ENCODE measurements around the gene LGALS7.
A peak's percentile ranks its signal among the peaks of the same experiment; 100 is the strongest.
"Not testable (repeated sequence)": the region's sequence is repeated elsewhere in the genome, so short reads cannot be mapped to it uniquely, and the experiment has no call there.

The LGALS7 gene

GRCh38 chr19:38790507-38791403 is 17.4 kb upstream of the LGALS7 start:
- CTCF ChIA-PET, result not testable (repeated sequence)

GRCh38 chr19:38788478-38789243 is 15.3 kb upstream of the LGALS7 start, which contains the start of gene LGALS7B:
TSS of gene LGALS7B (plus strand) at chr19:38789200. CDS start at chr19:38789227, 27 bp downstream.
- H3K27ac Mint-ChIP-seq, result peak within 1 kb of the TSS; percentile 20
- H3K9me3 Mint-ChIP-seq, result no peaks in the 10 kb centered on the region
- no peaks in the 10 kb centered on the region for H3K36me3 Mint-ChIP-seq
- H3K27me3 Mint-ChIP-seq, result peaks cover 21% of the 10 kb centered on the region
- peaks cover 5% of the 10 kb centered on the region for H3K4me1 Mint-ChIP-seq
- H3K4me3 Mint-ChIP-seq, result no peak within 1 kb of the TSS
- CTCF ChIA-PET, result interaction anchor here (1.1 kb wide), 1 partner anchor 19 kb away, joined by 4 read pairs; no protein-coding TSS in a partner anchor
- DNase-seq, result no peak

More at GRCh38 chr19:38790507-38791403, 17.4 kb upstream of the LGALS7 start:
- H3K36me3 Mint-ChIP-seq, H3K4me3 Mint-ChIP-seq, DNase-seq, H3K9me3 Mint-ChIP-seq, H3K27ac Mint-ChIP-seq, H3K4me1 Mint-ChIP-seq: not testable (repeated sequence)
- peaks cover 33% of the 10 kb centered on the region for H3K27me3 Mint-ChIP-seq

GRCh38 chr19:38786572-38787265 is 13.4 kb upstream of the LGALS7 start:
- CTCF ChIA-PET, result no interaction called here
- Mint-ChIP-seq H3K4me3 (no peak overlapping the region), H3K9me3 (no peaks in the 10 kb centered on the region), H3K4me1 (no peaks in the 10 kb centered on the region), H3K27me3 (peaks cover 23% of the 10 kb centered on the region), H3K36me3 (no peaks in the 10 kb centered on the region), H3K27ac (no peak overlapping the region)
- DNase-seq, result no peak

GRCh38 chr19:38786061-38786460 is 12.7 kb upstream of the LGALS7 start:
- H3K4me3 Mint-ChIP-seq, H3K27ac Mint-ChIP-seq, H3K36me3 Mint-ChIP-seq, CTCF ChIA-PET, H3K4me1 Mint-ChIP-seq, H3K9me3 Mint-ChIP-seq, DNase-seq: not testable (repeated sequence)
- H3K27me3 Mint-ChIP-seq, result peaks cover 30% of the 10 kb centered on the region

- H3K27ac Mint-ChIP-seq, result no peak overlapping the region
- no peak for DNase-seq
- CTCF ChIA-PET, result no interaction called here
Observed at GRCh38 chr19:38785187-38785699, 11.9 kb upstream of the LGALS7 start.

GRCh38 chr19:38784224-38784623 is 10.9 kb upstream of the LGALS7 start:
- Mint-ChIP-seq H3K4me3 (no peak overlapping the region), H3K9me3 (no peaks in the 10 kb centered on the region), H3K36me3 (no peaks in the 10 kb centered on the region), H3K27me3 (peaks cover 46% of the 10 kb centered on the region), H3K4me1 (no peaks in the 10 kb centered on the region), H3K27ac (no peak overlapping the region)
- CTCF ChIA-PET, result interaction anchor here (0.9 kb wide), 1 partner anchor 15 kb away, joined by 3 read pairs; no protein-coding TSS in a partner anchor
- no peak for DNase-seq

More at GRCh38 chr19:38785187-38785699, 11.9 kb upstream of the LGALS7 start:
- Mint-ChIP-seq H3K4me3 (no peak overlapping the region), H3K9me3 (no peaks in the 10 kb centered on the region), H3K4me1 (no peaks in the 10 kb centered on the region), H3K27me3 (peaks cover 38% of the 10 kb centered on the region), H3K36me3 (no peaks in the 10 kb centered on the region)

- H3K9me3 Mint-ChIP-seq, H3K4me1 Mint-ChIP-seq, DNase-seq, H3K36me3 Mint-ChIP-seq, CTCF ChIA-PET, H3K4me3 Mint-ChIP-seq, H3K27ac Mint-ChIP-seq: not testable (repeated sequence)
- H3K27me3 Mint-ChIP-seq, result peaks cover 54% of the 10 kb centered on the region
Observed at GRCh38 chr19:38782212-38782611, 8.9 kb upstream of the LGALS7 start.

GRCh38 chr19:38781058-38781457 is 7.7 kb upstream of the LGALS7 start:
- no peak for DNase-seq
- Mint-ChIP-seq H3K4me1 (no peaks in the 10 kb centered on the region), H3K36me3 (no peaks in the 10 kb centered on the region), H3K27ac (no peak overlapping the region), H3K4me3 (no peak overlapping the region), H3K27me3 (peaks cover 54% of the 10 kb centered on the region), H3K9me3 (no peaks in the 10 kb centered on the region)
- CTCF ChIA-PET, result no interaction called here

GRCh38 chr19:38780443-38780842 is 7.1 kb upstream of the LGALS7 start:
- CTCF ChIA-PET, result no interaction called here
- Mint-ChIP-seq H3K4me1 (peaks cover under 1% of the 10 kb centered on the region), H3K27me3 (peaks cover 54% of the 10 kb centered on the region)

GRCh38 chr19:38778733-38779132 is 5.4 kb upstream of the LGALS7 start:
- Mint-ChIP-seq H3K9me3 (no peaks in the 10 kb centered on the region), H3K4me1 (peaks cover 2% of the 10 kb centered on the region), H3K27ac (no peak overlapping the region), H3K36me3 (no peaks in the 10 kb centered on the region), H3K4me3 (no peak overlapping the region), H3K27me3 (peaks cover 59% of the 10 kb centered on the region)
- no peak for DNase-seq
- CTCF ChIA-PET, result no interaction called here

More at GRCh38 chr19:38780443-38780842, 7.1 kb upstream of the LGALS7 start:
- Mint-ChIP-seq H3K4me3 (no peak overlapping the region), H3K36me3 (no peaks in the 10 kb centered on the region), H3K9me3 (no peaks in the 10 kb centered on the region), H3K27ac (no peak overlapping the region)
- DNase-seq, result no peak

GRCh38 chr19:38774181-38774950 is 1.0 kb upstream of the LGALS7 start:
- Mint-ChIP-seq H3K27ac (no peak overlapping the region), H3K4me1 (peaks cover 6% of the 10 kb centered on the region), H3K36me3 (no peaks in the 10 kb centered on the region), H3K9me3 (no peaks in the 10 kb centered on the region), H3K27me3 (peaks cover 27% of the 10 kb centered on the region), H3K4me3 (no peak overlapping the region)
- CTCF ChIA-PET, result no interaction called here
- DNase-seq, result no peak

- H3K36me3 Mint-ChIP-seq, CTCF ChIA-PET, DNase-seq, H3K9me3 Mint-ChIP-seq, H3K4me3 Mint-ChIP-seq, H3K27ac Mint-ChIP-seq: not testable (repeated sequence)
- Mint-ChIP-seq H3K4me1 (peaks cover 12% of the 10 kb centered on the region), H3K27me3 (peaks cover 14% of the 10 kb centered on the region)
Observed at GRCh38 chr19:38771569-38771968, 1.7 kb downstream of the LGALS7 start.

- H3K27me3 Mint-ChIP-seq, result peaks cover 14% of the 10 kb centered on the region
- H3K4me3 Mint-ChIP-seq, CTCF ChIA-PET, H3K36me3 Mint-ChIP-seq, H3K9me3 Mint-ChIP-seq, H3K27ac Mint-ChIP-seq, DNase-seq: not testable (repeated sequence)
- peaks cover 12% of the 10 kb centered on the region for H3K4me1 Mint-ChIP-seq
Observed at GRCh38 chr19:38770949-38771275, 2.4 kb downstream of the LGALS7 start.
